ENCODE measurements around the gene ASB3.

The ASB3 gene

DNA sequence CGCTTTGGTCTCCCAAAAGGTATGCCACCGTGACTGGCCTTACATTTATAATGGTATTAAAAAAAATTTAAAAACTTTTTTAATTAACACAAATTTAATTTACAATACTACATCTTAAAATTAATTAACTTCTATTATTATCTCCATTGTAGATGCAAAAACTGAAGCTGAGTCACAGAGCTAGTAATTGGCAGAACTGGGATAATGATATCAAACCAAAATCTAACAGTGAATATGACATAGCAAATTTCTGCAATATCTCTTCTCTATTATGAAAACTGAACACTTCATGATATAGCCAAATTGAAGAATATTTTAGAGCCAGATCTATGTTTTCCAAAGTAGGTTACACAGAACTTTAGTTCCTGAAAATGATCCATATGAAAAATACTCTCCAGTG, 85.5 kb downstream of the ASB3 start:
- Histone ChIP-seq H3K4me3 (ENCODE audit: low read depth, low read length) (no peak overlapping the region), H3K27ac (no peak overlapping the region), H3K36me3 (replicated peaks) (no peaks in the 10 kb centered on the region), H3K27me3 (replicated peaks) (no peaks in the 10 kb centered on the region)
- in situ Hi-C loops (cut with HindIII; ENCODE audit: low pct_ligation_motif_present, low sequenced_read_pairs): no loop called here
- TF ChIP-seq, protein P1, sequence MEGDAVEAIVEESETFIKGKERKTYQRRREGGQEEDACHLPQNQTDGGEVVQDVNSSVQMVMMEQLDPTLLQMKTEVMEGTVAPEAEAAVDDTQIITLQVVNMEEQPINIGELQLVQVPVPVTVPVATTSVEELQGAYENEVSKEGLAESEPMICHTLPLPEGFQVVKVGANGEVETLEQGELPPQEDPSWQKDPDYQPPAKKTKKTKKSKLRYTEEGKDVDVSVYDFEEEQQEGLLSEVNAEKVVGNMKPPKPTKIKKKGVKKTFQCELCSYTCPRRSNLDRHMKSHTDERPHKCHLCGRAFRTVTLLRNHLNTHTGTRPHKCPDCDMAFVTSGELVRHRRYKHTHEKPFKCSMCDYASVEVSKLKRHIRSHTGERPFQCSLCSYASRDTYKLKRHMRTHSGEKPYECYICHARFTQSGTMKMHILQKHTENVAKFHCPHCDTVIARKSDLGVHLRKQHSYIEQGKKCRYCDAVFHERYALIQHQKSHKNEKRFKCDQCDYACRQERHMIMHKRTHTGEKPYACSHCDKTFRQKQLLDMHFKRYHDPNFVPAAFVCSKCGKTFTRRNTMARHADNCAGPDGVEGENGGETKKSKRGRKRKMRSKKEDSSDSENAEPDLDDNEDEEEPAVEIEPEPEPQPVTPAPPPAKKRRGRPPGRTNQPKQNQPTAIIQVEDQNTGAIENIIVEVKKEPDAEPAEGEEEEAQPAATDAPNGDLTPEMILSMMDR (IDR thresholded peaks at IDR 0.05; ENCODE audit: low read depth, low read length, missing control alignments): no peak
- DNase-seq: no peak

GRCh38 chr2:53697686-53698085, 89.1 kb downstream of the ASB3 start:
- in situ Hi-C loops (cut with HindIII; ENCODE audit: low pct_ligation_motif_present, low sequenced_read_pairs): no loop called here
- DNase-seq: no peak
- no peak overlapping the region for H3K27ac ChIP-seq
- TF ChIP-seq, protein P1 (IDR thresholded peaks at IDR 0.05; ENCODE audit: low read depth, low read length, missing control alignments): no peak
- no peak overlapping the region for H3K4me3 ChIP-seq (ENCODE audit: low read depth, low read length)
- H3K27me3 ChIP-seq (replicated peaks): no peaks in the 10 kb centered on the region
- H3K36me3 ChIP-seq (replicated peaks): peaks cover 2% of the 10 kb centered on the region

- Histone ChIP-seq H3K4me3 (ENCODE audit: low read depth, low read length) (no peak overlapping the region), H3K27me3 (replicated peaks) (no peaks in the 10 kb centered on the region), H3K27ac (no peak overlapping the region), H3K36me3 (replicated peaks) (peaks cover 2% of the 10 kb centered on the region)
- TF ChIP-seq, protein P1 (IDR thresholded peaks at IDR 0.05; ENCODE audit: low read depth, low read length, missing control alignments): no peak
- in situ Hi-C loops (cut with HindIII; ENCODE audit: low pct_ligation_motif_present, low sequenced_read_pairs): no loop called here
- DNase-seq: no peak
Observed at GRCh38 chr2:53697092-53697491, 89.7 kb downstream of the ASB3 start.

GRCh38 chr2:53695575-53695974, 91.2 kb downstream of the ASB3 start:
- Histone ChIP-seq H3K27me3 (replicated peaks) (no peaks in the 10 kb centered on the region), H3K27ac (no peak overlapping the region), H3K4me3 (ENCODE audit: low read depth, low read length) (no peak overlapping the region), H3K36me3 (replicated peaks) (peaks cover 2% of the 10 kb centered on the region)
- DNase-seq: no peak
- in situ Hi-C loops (cut with HindIII; ENCODE audit: low pct_ligation_motif_present, low sequenced_read_pairs): no loop called here
- TF ChIP-seq, protein P1 (IDR thresholded peaks at IDR 0.05; ENCODE audit: low read depth, low read length, missing control alignments): no peak

GRCh38 chr2:53694096-53694771, 92.5 kb downstream of the ASB3 start:
- in situ Hi-C loops (cut with HindIII; ENCODE audit: low pct_ligation_motif_present, low sequenced_read_pairs): no loop called here
- TF ChIP-seq, protein P1 (IDR thresholded peaks at IDR 0.05; ENCODE audit: low read depth, low read length, missing control alignments): no peak
- no peak for DNase-seq
- H3K27ac ChIP-seq: no peak overlapping the region
- H3K27me3 ChIP-seq (replicated peaks): no peaks in the 10 kb centered on the region
- H3K36me3 ChIP-seq (replicated peaks): peaks cover 2% of the 10 kb centered on the region
- H3K4me3 ChIP-seq (ENCODE audit: low read depth, low read length): no peak overlapping the region

DNA sequence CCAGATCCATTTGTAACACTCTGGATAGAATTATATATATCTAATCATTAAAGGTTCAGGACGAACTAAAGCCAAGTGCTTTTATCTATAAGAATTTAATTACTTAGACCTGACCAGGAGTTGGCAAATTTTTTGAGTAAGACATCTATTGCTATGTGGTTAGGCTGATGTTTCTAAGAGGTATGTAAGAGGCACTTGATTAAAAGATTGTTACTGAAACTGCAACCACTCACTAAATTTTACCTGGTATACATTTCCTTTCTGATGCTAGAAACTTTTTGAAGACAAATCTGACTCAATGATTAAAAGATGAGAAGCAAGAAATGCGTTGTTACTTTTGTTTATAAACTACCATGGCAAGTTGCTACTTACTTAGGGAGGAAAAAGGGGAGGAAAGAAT, 95.9 kb downstream of the ASB3 start:
- H3K36me3 ChIP-seq (replicated peaks): peaks cover 2% of the 10 kb centered on the region
- in situ Hi-C loops (cut with HindIII; ENCODE audit: low pct_ligation_motif_present, low sequenced_read_pairs): no loop called here
- DNase-seq: no peak
- TF ChIP-seq, protein P1 (IDR thresholded peaks at IDR 0.05; ENCODE audit: low read depth, low read length, missing control alignments): no peak
- no peak overlapping the region for H3K4me3 ChIP-seq (ENCODE audit: low read depth, low read length)
- H3K27me3 ChIP-seq (replicated peaks): no peaks in the 10 kb centered on the region
- H3K27ac ChIP-seq: no peak overlapping the region

Data from brain microvascular endothelial cell (primary cell).